Caco-2 (cell line): ENCODE data around the gene HEXIM2. TPM values are rescaled to one million over a fixed set of nuclear protein-coding genes. Genes with fewer than 3 reads are reported as not detected.

Experiments
- BruUV-seq: library from RNA; stranded (reverse); fragments of 400-500 nt; replicated peaks from 2 replicates; lab custom pipeline; 2021; lab: Mats Ljungman, UMichigan
- CTCF ChIA-PET: fragments of 300-600 bp; sonication (Branson Sonifier 250); formaldehyde crosslinking; loops from one replicate; lab custom pipeline; 2022; ENCODE audit warnings: antibody characterized with exemption; lab: Charles Lee
- POLR2A ChIA-PET: fragments of 300-600 bp; sonication (Branson Sonifier 250); formaldehyde crosslinking; loops from one replicate; lab custom pipeline; 2022; ENCODE audit warnings: antibody characterized with exemption; lab: Charles Lee
- DNase-seq, 2 experiments: peaks; one replicate each; pipeline versions ENCODE4 v3.0.0 to v3.0.0-alpha.2; 2020 to 2022
- H3K27me3 ChIP-seq: replicated peaks from 2 replicates; pipeline ENCODE4 v1.6.0; 2011; ENCODE audit warnings: low read length; ENCODE audit not compliant: control insufficient read depth, insufficient read depth
- H3K36me3 ChIP-seq: 2 replicates; pipeline ENCODE4 v1.5.1; 2011; ENCODE audit warnings: low read length; ENCODE audit not compliant: control insufficient read depth, insufficient read depth
- H3K4me1 ChIP-seq: fragments of 250-450 bp; sonication (Bioruptor Pico); 2 replicates; pipeline ENCODE4 v1.5.1; 2020; ENCODE audit warnings: mild to moderate bottlenecking
- H3K4me3 ChIP-seq: 2 replicates; pipeline ENCODE4 v1.5.1; 2011; ENCODE audit warnings: low read depth, mild to moderate bottlenecking, control low read depth, low read length
- H3K9me3 ChIP-seq: fragments of 250-450 bp; sonication (Bioruptor Pico); 2 replicates; pipeline ENCODE4 v1.5.1; 2020; ENCODE audit warnings: mild to moderate bottlenecking, moderate library complexity
- H3K27ac Mint-ChIP-seq: one replicate; pipeline ENCODE4 v1.8.0; 2022; ENCODE audit warnings: mixed read lengths; ENCODE audit not compliant: unreplicated experiment
- H3K27me3 Mint-ChIP-seq: one replicate; pipeline ENCODE4 v1.8.0; 2022; ENCODE audit warnings: mixed read lengths; ENCODE audit not compliant: insufficient read depth, unreplicated experiment
- H3K36me3 Mint-ChIP-seq: one replicate; pipeline ENCODE4 v1.8.0; 2022; ENCODE audit warnings: mild to moderate bottlenecking, mixed read lengths; ENCODE audit not compliant: insufficient read depth, unreplicated experiment
- H3K4me1 Mint-ChIP-seq: one replicate; pipeline ENCODE4 v1.8.0; 2022; ENCODE audit warnings: low read depth, mixed read lengths; ENCODE audit not compliant: unreplicated experiment
- H3K4me3 Mint-ChIP-seq: one replicate; pipeline ENCODE4 v1.8.0; 2022; ENCODE audit warnings: mild to moderate bottlenecking, moderate library complexity, mixed read lengths; ENCODE audit not compliant: unreplicated experiment
- H3K9me3 Mint-ChIP-seq: one replicate; pipeline ENCODE4 v1.8.0; 2022; ENCODE audit warnings: mixed read lengths; ENCODE audit not compliant: unreplicated experiment
- CTCF ChIP-seq, 2 experiments: fragments of 200-600 bp in 1 of 2; IDR thresholded peaks; 1 replicate in 1 of 2; 2 replicates in 1 of 2; pipeline versions ENCODE4 v1.5.1 to v1.8.0; 2011 to 2022; ENCODE audit warnings: antibody characterized with exemption in 1 of 2, control low read depth in 1 of 2, inconsistent platforms in 1 of 2, low read depth in 1 of 2, low read length in 1 of 2, mild to moderate bottlenecking in 1 of 2, moderate library complexity in 1 of 2; ENCODE audit not compliant: insufficient read depth in 1 of 2, severe bottlenecking in 1 of 2, unreplicated experiment in 1 of 2
- intact Hi-C: fragments of 100-400 bp; cut with micrococcal nuclease; formaldehyde crosslinking; loops from one replicate; pipeline ENCODE4 v1.10.0; 2022; ENCODE audit not compliant: unreplicated experiment
- total RNA-seq: library from RNA; stranded (reverse); gene quantifications from 2 replicates; pipeline ENCODE4 v1.2.3, GENCODE V29; 2022

Gene HEXIM2
- total RNA-seq, 1 experiment from 2014 or later, result 12.7 TPM

GRCh38 chr17:45148183-45149036 is 13.3 kb upstream of the HEXIM2 start, which contains the start of gene HEXIM1:
Gene HEXIM1 (plus strand): TSS chr17:45148475. CDS start chr17:45149191, 716 bp downstream.
- Histone ChIP-seq H3K9me3 (no peaks in the 10 kb centered on the region), H3K4me3 (peak within 1 kb of the TSS; percentile 70), H3K4me1 (peaks cover 17% of the 10 kb centered on the region), H3K27me3 (no peaks in the 10 kb centered on the region), H3K36me3 (no peaks in the 10 kb centered on the region)
- intact Hi-C loops, result loop anchor here (1.0 to 5.0 kb wide), 6 partner anchors 13 to 224 kb away; partner anchors contain the start of genes ACBD4 and HEXIM2
- peak within 1 kb of the TSS; percentile 99 for H3K4me3 Mint-ChIP-seq
- peak within 1 kb of the TSS; percentile 94 for H3K27ac Mint-ChIP-seq
- peaks cover 65% of the 10 kb centered on the region for H3K36me3 Mint-ChIP-seq
- ChIA-PET CTCF (interaction anchor here (0.5 to 8.2 kb wide), 21 partner anchors 12 to 719 kb away, joined by 3 to 230 read pairs (median 4); partner anchors contain the start of genes ACBD4, HEXIM2 and NMT1), POLR2A (interaction anchor here (0.5 to 7.0 kb wide), 31 partner anchors 9 to 1200 kb away, joined by 3 to 279 read pairs (median 7); partner anchors contain the start of genes ACBD4, HEXIM2, MAP3K14 and NMT1)
- no peak for TF ChIP-seq CTCF (IDR thresholded peaks at IDR 0.05; ENCODE audit: insufficient read depth in 1 of 2, low read depth in 1 of 2, low read length in 1 of 2, severe bottlenecking in 1 of 2, unreplicated experiment in 1 of 2)
- H3K27me3 Mint-ChIP-seq, result peaks cover 4% of the 10 kb centered on the region
- BruUV-seq, result TSS peak; percentile 64
- no peaks in the 10 kb centered on the region for H3K9me3 Mint-ChIP-seq
- DNase-seq, result peak; percentile 99
- peaks cover 15% of the 10 kb centered on the region for H3K4me1 Mint-ChIP-seq

- Histone ChIP-seq H3K9me3 (no peaks in the 10 kb centered on the region), H3K4me3 (peak overlapping the region; percentile 70), H3K36me3 (no peaks in the 10 kb centered on the region), H3K27me3 (no peaks in the 10 kb centered on the region), H3K4me1 (peaks cover 17% of the 10 kb centered on the region)
- Mint-ChIP-seq H3K9me3 (no peaks in the 10 kb centered on the region), H3K27ac (peak overlapping the region; percentile 94), H3K27me3 (peaks cover 4% of the 10 kb centered on the region), H3K4me1 (peaks cover 15% of the 10 kb centered on the region), H3K4me3 (peak overlapping the region; percentile 99), H3K36me3 (peaks cover 60% of the 10 kb centered on the region)
- DNase-seq, result peak; percentile 94 to 95
- intact Hi-C loops, result loop anchor here (5.0 kb wide), 1 partner anchor 223 kb away; no protein-coding TSS in a partner anchor
- CTCF ChIA-PET, result interaction anchor here (0.6 to 8.2 kb wide), 25 partner anchors 11 to 963 kb away, joined by 3 to 230 read pairs (median 5); partner anchors contain the start of genes ACBD4, HEXIM2, NMT1 and TMUB2
- peak; percentile 79 to 97 for TF ChIP-seq CTCF (IDR thresholded peaks at IDR 0.05; ENCODE audit: insufficient read depth in 1 of 2, low read depth in 1 of 2, low read length in 1 of 2, severe bottlenecking in 1 of 2, unreplicated experiment in 1 of 2)
- POLR2A ChIA-PET, result interaction anchor here (0.5 to 7.0 kb wide), 31 partner anchors 9 to 373 kb away, joined by 3 to 279 read pairs (median 6); partner anchors contain the start of genes ACBD4, HEXIM2, MAP3K14 and NMT1
- BruUV-seq, result no TSS peak
These were observed 12.5 kb upstream of the HEXIM2 start for GRCh38 chr17:45149037-45149668.
